Astrocyte of the spinal cord (primary cell): Measurements from ENCODE around the gene LGR6.
"Not testable (repeated sequence)": the region's sequence is repeated elsewhere in the genome, so short reads cannot be mapped to it uniquely, and the experiment has no call there.

Experiments used
- DNase-seq: peaks from one replicate; pipeline ENCODE4 v3.0.0; 2011; ENCODE audit warnings: low read depth, low spot score
- H3K4me3 ChIP-seq: 2 replicates; pipeline ENCODE4 v1.5.1; 2011; ENCODE audit warnings: low read depth, mild to moderate bottlenecking, low read length, moderate library complexity
- CTCF ChIP-seq: IDR thresholded peaks from 2 replicates; pipeline ENCODE4 v1.5.1; 2012; ENCODE audit warnings: low read depth, mild to moderate bottlenecking, low read length, inconsistent platforms
- in situ Hi-C: cut with HindIII; loops from 2 replicates; pipeline ENCODE4 v1.10.0; 2017; ENCODE audit warnings: low sequenced_read_pairs

Gene LGR6

GRCh38 chr1:202234331-202235002 lies 40.9 kb downstream of the LGR6 start:
- H3K4me3 ChIP-seq, result no peak overlapping the region
- in situ Hi-C loops, result no loop called here
- TF ChIP-seq CTCF, result no peak
- DNase-seq, result peak; percentile 59

- no peak for TF ChIP-seq CTCF
- in situ Hi-C loops, result no loop called here
- H3K4me3 ChIP-seq, result no peak overlapping the region
- no peak for DNase-seq
These were observed 41.5 kb downstream of the LGR6 start for GRCh38 chr1:202235003-202235660.

GRCh38 chr1:202235856-202236837 lies 42.5 kb downstream of the LGR6 start:
- H3K4me3 ChIP-seq, result no peak overlapping the region
- in situ Hi-C loops, result no loop called here
- peak; percentile 97 for TF ChIP-seq CTCF

DNA sequence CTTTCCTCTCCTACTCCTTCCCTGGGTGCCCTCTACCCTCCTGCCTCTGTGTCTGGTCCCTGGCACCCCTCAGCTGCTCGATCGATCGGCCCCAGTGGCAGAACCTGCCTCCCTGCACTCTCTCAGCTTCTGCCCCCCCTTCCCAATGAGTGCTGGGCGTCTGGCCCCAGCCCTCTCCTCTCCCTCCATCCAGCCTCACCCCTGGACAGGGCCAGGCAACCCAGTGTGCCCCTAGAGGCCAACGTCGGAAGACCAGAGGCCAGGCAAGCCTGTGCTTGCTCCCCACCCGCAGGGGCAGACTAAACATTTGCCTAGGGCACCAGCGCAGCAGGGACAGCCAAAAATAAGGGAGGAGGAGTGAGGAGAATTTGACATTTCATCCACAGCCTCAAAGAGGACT lies 43.5 kb downstream of the LGR6 start:
- TF ChIP-seq CTCF, result peak; percentile 64
- DNase-seq, result no peak
- H3K4me3 ChIP-seq, result no peak overlapping the region
- in situ Hi-C loops, result no loop called here

More at GRCh38 chr1:202235856-202236837, 42.5 kb downstream of the LGR6 start:
- DNase-seq, result peak; percentile 97

- no peak overlapping the region for H3K4me3 ChIP-seq
- in situ Hi-C loops, result no loop called here
- no peak for DNase-seq
- TF ChIP-seq CTCF, result no peak
These were observed 45.3 kb downstream of the LGR6 start for GRCh38 chr1:202238914-202239313.

DNA sequence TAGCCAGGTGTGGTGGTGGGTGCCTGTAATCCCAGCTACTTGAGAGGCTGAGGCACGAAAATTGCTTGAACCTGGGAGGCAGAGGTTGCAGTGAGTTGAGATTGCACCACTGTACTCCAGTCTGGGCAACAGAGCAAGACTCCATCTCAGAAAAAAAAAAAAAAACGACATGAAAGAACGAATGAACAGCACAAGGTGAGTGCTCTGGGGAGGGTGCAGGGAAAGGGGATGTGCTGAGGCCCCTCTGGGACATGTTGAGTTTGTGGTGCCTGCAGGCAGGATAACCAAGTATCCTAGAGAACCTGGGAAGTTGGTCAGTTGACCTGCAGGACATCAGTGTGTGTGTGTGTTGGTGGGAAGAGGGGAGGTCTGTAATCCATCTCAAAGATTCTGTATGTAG lies 46.6 kb downstream of the LGR6 start:
- H3K4me3 ChIP-seq, in situ Hi-C loops, DNase-seq: not testable (repeated sequence)

DNA sequence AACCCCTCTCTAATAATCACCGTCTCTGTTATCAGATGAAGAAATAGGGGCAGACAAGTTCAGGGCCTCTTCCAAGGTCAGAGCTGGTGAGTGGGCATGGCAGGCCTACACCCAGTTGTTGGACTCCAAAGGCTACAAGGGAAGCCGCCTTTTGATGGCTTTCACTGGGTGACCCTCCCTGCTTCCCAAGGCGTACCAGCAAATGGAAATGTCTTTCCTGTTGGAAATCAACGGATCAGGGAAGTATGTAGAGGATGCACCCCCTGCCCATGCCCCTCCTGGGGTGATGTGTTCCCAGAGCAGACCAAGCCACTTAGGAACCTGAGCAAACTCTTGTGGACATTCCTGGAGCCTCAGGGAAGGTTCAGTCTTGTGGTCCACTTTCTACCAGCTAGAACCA lies 47.4 kb downstream of the LGR6 start:
- in situ Hi-C loops, result no loop called here
- TF ChIP-seq CTCF, result no peak
- DNase-seq, result no peak
- no peak overlapping the region for H3K4me3 ChIP-seq
